Pulmonary artery endothelial cell (primary cell): Measurements from ENCODE around the gene STRBP. TPM values are rescaled to one million over a fixed set of nuclear protein-coding genes. Genes with fewer than 3 reads are reported as not detected.
"Not testable (repeated sequence)": the region's sequence is repeated elsewhere in the genome, so short reads cannot be mapped to it uniquely, and the experiment has no call there.

Experiments
- DNase-seq: peaks from one replicate; pipeline ENCODE4 v3.0.0-alpha.2; 2011; ENCODE audit warnings: low read depth, low spot score
- total RNA-seq: library from RNA; depleted of rRNA; stranded (reverse); fragments of >200 nt; gene quantifications from 2 replicates; pipeline ENCODE4 v1.2.3, GENCODE V29; 2014

STRBP gene
- total RNA-seq, 1 donor from 2014 or later, result 9.2 TPM

DNA sequence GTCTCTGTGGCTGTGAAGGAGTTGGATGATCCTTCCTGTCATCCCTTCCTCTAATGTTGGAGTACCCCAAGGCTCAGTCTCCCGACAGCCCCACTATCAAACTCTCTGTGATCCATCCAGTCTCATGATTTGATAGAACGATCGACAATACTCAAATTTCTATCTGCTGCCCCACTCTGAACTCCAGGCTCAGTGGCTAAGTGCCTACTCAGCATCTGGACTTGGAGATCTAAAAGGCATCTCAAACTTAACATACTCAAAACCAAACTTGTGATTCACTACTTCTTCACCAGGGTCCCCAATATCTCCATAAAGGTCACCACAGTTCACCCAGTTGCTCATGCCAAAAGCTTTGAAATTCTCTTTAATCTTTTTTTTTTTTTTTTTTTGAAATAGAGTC is 15.1 kb upstream of the STRBP start:
- DNase-seq, result no peak

- no peak for DNase-seq
Observed at GRCh38 chr9:123283048-123283408, 14.6 kb upstream of the STRBP start.

- no peak for DNase-seq
Observed at GRCh38 chr9:123282362-123283047, 14.1 kb upstream of the STRBP start.

- DNase-seq, result no peak
Observed at GRCh38 chr9:123281659-123282350, 13.4 kb upstream of the STRBP start.

DNA sequence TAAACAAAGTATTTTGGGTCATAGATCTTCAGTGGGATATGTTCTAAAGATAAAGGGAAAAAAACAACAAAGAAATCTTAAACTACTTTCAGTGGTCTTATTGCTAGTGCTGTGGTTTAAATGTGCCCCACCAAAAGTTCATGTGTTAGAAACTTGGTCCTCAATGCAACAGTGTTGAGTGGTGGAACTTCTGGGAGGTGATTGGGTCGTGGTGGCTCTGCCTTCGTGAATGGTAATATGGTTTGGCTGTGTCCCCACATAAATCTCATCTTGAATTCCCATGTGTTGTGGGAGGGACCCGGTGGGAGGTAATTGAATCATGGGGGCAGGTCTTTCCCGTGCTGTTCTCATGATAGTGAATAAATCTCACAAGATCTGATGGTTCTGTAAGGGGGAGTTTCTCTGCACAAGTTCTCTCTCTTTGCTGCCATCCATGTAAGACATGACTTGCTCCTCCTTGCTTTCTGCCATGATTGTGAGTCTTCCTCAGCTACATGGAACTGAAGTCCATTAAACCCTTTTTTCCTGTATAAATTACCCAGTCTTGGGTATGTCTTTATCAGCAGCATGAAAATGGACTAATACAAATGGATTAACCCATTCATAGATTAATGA is 10.6 kb upstream of the STRBP start:
- DNase-seq, result not testable (repeated sequence)

- no peak for DNase-seq
Observed at GRCh38 chr9:123278361-123278760, 10.0 kb upstream of the STRBP start.

DNA sequence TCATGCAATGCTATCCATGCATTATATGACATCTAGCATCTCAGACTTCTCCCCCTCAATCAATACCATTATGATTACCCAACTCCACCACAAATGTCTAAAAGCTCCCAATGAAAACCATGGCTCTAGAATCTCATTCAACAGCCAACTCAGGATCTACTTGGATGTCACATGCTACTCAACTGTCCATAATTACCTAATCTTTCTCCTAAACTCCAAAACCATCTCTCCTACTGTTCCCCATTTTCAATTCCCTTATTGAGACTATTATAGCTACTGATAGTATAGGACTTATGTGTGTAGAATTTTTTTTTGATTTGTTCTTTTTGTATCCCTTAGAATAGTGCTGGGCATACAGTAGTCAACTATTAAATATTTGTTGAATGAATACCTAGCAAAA is 8.2 kb upstream of the STRBP start:
- no peak for DNase-seq

DNA sequence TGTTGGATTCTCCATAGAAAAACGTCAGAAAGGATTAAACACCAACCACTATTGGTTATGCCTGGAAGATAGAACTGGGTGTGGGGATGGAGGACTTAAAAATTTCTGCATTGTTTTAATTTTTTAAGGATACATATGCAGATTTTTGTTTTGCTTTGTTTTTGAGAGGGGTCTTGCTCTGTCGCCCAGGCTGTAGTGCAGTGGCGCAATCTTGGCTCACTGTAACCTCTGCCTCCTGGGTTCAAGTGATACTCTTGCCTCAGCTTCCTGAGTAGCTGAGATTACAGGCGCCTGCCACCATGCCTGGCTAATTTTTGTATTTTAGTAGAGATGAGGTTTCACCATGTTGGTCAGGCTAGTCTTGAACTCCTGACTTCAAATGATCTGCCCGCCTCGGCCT is 2.7 kb upstream of the STRBP start:
- not testable (repeated sequence) for DNase-seq

- DNase-seq, result no peak
Observed at GRCh38 chr9:123269281-123269680, 895 bp upstream of the STRBP start.

DNA sequence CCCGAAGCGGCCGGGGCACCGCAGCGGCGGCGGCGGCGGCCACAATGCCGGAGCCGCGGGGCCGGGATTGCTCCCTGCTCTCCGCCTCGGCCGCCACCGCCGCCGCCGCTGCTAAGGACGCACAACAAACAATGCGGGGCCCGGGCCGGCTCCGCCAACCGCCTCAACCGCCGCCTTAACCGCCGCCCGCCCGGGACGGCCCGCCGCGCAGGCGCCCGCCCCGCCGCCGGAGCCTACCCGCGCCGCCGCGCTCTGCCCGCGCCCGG is 254 bp downstream of the STRBP start:
- no peak for DNase-seq

DNA sequence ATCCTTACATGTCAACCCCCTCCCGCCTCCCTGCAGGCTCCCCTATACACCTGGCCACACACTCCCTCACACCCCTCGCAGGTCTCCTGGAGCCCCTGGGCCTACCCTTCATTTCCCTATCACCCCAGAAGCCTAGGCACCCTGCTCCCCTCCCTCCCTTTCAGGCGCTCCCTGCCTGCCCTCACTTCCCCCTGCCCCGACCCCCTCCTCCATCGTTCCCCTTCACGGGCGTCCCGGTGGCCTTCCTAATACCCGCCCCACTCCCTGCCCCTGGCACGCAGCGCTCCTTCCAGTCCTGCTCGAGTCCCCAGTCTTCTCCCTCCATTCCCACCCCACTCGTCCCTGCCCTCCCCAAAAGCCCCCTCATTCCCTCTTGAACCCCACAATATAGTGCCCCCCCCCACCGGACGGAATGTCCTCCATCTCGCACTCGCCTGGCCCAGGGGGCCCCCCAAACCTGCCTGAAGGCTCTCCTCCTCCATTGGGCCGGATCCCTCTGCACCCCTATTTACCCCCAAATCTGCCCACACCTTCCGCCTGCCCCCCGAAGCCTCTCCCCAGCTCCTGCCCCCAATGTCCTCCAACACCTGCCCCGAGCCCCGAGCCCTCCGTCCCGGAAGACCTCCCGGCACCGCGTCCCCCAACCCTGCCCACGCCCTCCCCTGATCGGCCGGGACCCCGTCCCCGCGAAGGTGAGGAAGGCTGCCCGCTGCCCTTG is 746 bp downstream of the STRBP start:
- DNase-seq, result no peak

DNA sequence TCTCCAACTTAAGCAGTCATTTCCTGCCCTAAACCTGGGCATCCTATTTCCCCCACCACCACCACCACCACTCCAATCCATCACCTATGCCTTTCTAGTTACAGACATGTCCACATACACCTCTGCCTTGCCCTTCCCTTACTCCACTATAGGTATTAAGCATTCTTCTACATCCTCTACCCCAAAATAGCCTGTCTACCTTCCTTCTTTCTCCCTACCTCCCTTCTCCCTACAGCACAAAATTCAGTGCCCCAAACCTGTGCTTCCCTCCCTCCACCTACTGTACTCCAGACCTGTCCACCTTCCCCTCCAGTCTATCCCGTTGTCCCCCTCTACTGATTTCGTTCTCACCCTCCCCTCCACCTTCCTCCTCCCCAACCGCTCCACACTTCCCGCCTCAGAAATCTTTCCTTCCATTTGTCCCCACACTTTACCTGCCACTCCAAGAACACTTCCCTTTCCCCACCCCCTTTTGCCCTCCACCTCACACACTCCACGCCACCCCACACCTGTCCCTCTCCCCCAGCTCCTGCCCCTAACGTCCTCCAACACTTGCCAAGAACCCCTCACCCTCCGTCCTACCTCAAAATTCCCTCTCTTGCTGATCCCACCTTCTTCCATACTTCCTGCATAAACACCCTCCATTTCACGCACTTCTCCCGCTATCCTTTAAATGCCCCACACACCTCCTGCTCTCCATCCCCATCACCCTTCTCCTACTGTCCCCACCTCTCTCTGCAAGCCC is 1.6 kb downstream of the STRBP start:
- no peak for DNase-seq

DNA sequence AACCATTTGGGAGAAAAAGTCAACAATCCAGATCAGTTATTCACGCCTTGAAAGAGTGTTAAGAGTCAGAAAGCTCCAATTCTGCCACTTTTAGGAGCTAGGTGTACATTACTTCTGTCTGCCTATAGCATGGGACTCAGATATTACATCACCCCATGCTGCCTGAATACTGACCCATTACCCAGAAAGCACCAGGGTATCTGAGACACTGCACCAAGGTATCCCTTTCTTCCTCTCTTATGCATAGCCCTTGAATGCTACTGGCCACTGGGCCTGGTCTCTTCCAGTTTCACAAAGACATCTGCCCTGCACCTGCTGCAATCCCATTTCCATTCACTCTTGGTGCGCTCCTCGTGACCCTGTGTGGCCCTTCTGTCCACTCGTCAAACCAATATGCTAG is 2.6 kb downstream of the STRBP start:
- DNase-seq, result no peak

DNA sequence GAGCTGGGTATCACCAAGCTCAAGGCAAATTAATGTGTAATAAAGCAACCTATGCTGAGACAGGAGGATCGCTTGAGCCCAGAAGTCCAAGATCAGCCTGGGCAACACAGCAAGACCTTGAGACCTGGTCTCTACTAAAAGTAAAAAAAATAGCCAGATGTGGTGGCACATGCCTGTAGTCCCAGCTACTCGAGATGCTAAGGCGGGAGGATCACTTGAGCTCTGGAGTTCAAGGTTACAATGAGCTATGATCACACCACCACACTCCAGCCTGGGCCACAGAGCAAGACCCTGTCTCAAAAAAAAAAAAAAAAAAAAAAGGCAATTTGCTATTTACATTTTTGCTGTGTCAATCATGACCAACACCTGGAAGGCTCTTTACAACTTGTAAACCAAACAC is 5.2 kb downstream of the STRBP start:
- no peak for DNase-seq

GRCh38 chr9:123262338-123262737 is 6.0 kb downstream of the STRBP start:
- no peak for DNase-seq

DNA sequence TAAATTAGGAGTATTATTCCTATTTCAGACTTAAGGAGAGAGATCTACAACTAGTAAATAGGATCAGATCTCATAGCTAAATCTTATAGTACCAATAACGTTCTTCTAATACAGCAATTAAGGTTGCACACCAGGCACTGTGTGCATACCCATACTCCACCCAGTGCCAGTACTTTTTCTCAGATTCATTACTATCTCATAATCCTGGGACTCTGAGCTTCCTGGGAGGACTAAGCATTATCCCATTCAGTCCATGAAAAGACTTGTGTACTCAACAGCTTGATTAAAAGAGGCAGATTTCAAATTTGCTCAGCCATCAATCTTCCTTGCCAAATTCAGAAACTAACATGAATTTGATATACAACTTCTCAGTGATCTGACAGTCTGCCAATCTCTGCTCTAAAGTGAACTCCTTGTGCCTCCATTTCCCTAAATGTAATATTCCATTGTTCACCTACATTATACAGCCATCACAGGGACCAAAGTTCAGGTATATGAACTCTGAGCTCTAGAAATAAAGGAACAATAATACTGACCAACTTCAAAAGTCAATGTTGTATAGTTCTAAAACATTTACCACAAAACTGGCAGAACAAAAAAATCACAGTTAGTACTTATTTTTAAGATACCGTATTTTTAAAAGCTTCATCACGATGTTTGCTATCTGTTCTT is 7.2 kb downstream of the STRBP start:
- DNase-seq, result no peak

- DNase-seq, result no peak
Observed at GRCh38 chr9:123260340-123260739, 8.0 kb downstream of the STRBP start.

GRCh38 chr9:123257276-123257675 is 11.1 kb downstream of the STRBP start:
- DNase-seq, result no peak

DNA sequence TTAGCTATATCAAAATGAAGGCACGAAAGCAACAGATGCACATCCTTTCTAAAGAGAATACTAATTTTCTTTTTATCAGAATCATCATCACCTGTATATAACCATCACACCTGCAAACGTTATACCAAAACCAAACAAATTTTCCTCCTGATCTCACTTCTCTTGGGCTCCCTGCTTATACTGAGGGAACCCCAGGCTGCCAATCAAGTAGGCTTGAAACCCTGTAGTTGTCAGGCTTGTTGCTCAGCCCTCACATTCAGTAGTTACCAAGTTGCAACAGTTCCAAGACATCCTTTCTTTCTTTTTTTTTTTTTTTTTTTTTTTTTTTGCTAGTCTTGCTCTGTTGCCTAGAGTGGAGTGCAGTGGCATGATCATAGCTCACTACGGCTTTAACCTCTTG is 12.7 kb downstream of the STRBP start:
- no peak for DNase-seq

DNA sequence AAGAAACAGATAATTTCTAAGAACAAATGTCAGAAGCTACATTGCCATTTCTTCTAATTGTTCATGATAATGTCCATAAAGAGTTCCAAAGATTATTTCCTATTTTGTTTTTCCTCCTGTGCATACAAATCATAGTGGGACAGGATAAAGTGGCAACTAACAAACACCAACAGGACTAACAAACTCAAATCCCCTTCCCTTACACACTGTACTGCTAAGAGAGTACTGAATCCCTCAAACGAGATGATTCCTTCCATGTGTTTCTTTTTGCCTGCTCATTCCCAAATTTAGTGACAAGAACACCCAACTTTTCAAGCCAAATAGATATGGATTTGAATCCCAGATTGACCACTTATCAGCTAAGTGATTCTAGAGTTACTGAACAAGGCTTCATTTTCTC is 15.2 kb downstream of the STRBP start:
- DNase-seq, result no peak

- no peak for DNase-seq
Observed at GRCh38 chr9:123251741-123252140, 16.6 kb downstream of the STRBP start.
